ENCODE data around the gene MGAT5. TPM values are rescaled to one million over a fixed set of nuclear protein-coding genes. Genes with fewer than 3 reads are reported as not detected.

The MGAT5 gene
- total and polyA plus RNA-seq, 2 donors = 17.0 to 49.4 TPM

- no peaks in the 10 kb centered on the region for H3K36me3 ChIP-seq (ENCODE audit: insufficient read depth)
- no peak overlapping the region for H3K27ac ChIP-seq (ENCODE audit: low read depth)
- no peaks in the 10 kb centered on the region for H3K4me1 ChIP-seq (ENCODE audit: insufficient read depth)
- no peak overlapping the region for H3K4me3 ChIP-seq (ENCODE audit: low read depth, low read length)
- WGBS = 50% methylated on average over 8 of the region's 8 CpGs
- peak; percentile 68 for DNase-seq (ENCODE audit: extremely low spot score)
Observed at GRCh38 chr2:134411828-134412638, 158.2 kb downstream of the MGAT5 start.

- no peak overlapping the region for H3K4me3 ChIP-seq (ENCODE audit: low read depth, low read length)
- H3K27ac ChIP-seq (ENCODE audit: low read depth) = no peak overlapping the region
- no peaks in the 10 kb centered on the region for H3K4me1 ChIP-seq (ENCODE audit: insufficient read depth)
- DNase-seq (ENCODE audit: extremely low spot score) = no peak
- WGBS = 90% methylated on average over 8 of the region's 8 CpGs
- no peaks in the 10 kb centered on the region for H3K36me3 ChIP-seq (ENCODE audit: insufficient read depth)
Observed at GRCh38 chr2:134412639-134412999, 158.7 kb downstream of the MGAT5 start.

- Histone ChIP-seq H3K27ac (ENCODE audit: low read depth) (no peak overlapping the region), H3K4me3 (ENCODE audit: low read depth, low read length) (no peak overlapping the region), H3K4me1 (ENCODE audit: insufficient read depth) (no peaks in the 10 kb centered on the region), H3K36me3 (ENCODE audit: insufficient read depth) (no peaks in the 10 kb centered on the region)
- DNase-seq (ENCODE audit: extremely low spot score) = no peak
- WGBS = 59% methylated on average over 1 of the region's 1 CpG
Observed at GRCh38 chr2:134413430-134413829, 159.6 kb downstream of the MGAT5 start.

GRCh38 chr2:134413912-134414311 is 160.0 kb downstream of the MGAT5 start:
- no peaks in the 10 kb centered on the region for H3K36me3 ChIP-seq (ENCODE audit: insufficient read depth)
- WGBS = 82% methylated on average over 2 of the region's 2 CpGs

GRCh38 chr2:134416018-134416417 is 162.1 kb downstream of the MGAT5 start:
- WGBS = 80% methylated on average over 2 of the region's 2 CpGs
- Histone ChIP-seq H3K4me3 (ENCODE audit: low read depth, low read length) (no peak overlapping the region), H3K27ac (ENCODE audit: low read depth) (no peak overlapping the region), H3K4me1 (ENCODE audit: insufficient read depth) (no peaks in the 10 kb centered on the region), H3K36me3 (ENCODE audit: insufficient read depth) (no peaks in the 10 kb centered on the region)
- DNase-seq (ENCODE audit: extremely low spot score) = no peak

More at GRCh38 chr2:134413912-134414311, 160.0 kb downstream of the MGAT5 start:
- H3K27ac ChIP-seq (ENCODE audit: low read depth) = no peak overlapping the region
- no peak overlapping the region for H3K4me3 ChIP-seq (ENCODE audit: low read depth, low read length)
- DNase-seq (ENCODE audit: extremely low spot score) = no peak
- H3K4me1 ChIP-seq (ENCODE audit: insufficient read depth) = no peaks in the 10 kb centered on the region

- no peak for DNase-seq (ENCODE audit: extremely low spot score)
- WGBS = 94% methylated on average over 1 of the region's 1 CpG
Observed at GRCh38 chr2:134416637-134417036, 162.8 kb downstream of the MGAT5 start.

GRCh38 chr2:134417968-134418582 is 164.2 kb downstream of the MGAT5 start:
- 88% methylated on average over 5 of the region's 5 CpGs for WGBS
- Histone ChIP-seq H3K4me3 (ENCODE audit: low read depth, low read length) (no peak overlapping the region), H3K36me3 (ENCODE audit: insufficient read depth) (no peaks in the 10 kb centered on the region), H3K4me1 (ENCODE audit: insufficient read depth) (no peaks in the 10 kb centered on the region), H3K27ac (ENCODE audit: low read depth) (no peak overlapping the region)
- no peak for DNase-seq (ENCODE audit: extremely low spot score)

More at GRCh38 chr2:134416637-134417036, 162.8 kb downstream of the MGAT5 start:
- no peaks in the 10 kb centered on the region for H3K36me3 ChIP-seq (ENCODE audit: insufficient read depth)
- no peak overlapping the region for H3K27ac ChIP-seq (ENCODE audit: low read depth)
- no peak overlapping the region for H3K4me3 ChIP-seq (ENCODE audit: low read depth, low read length)
- H3K4me1 ChIP-seq (ENCODE audit: insufficient read depth) = no peaks in the 10 kb centered on the region

- 82% methylated on average over 7 of the region's 7 CpGs for WGBS
- no peak for DNase-seq (ENCODE audit: extremely low spot score)
- no peak overlapping the region for H3K27ac ChIP-seq (ENCODE audit: low read depth)
Observed at GRCh38 chr2:134420259-134420658, 166.4 kb downstream of the MGAT5 start.

GRCh38 chr2:134420920-134421319 is 167.0 kb downstream of the MGAT5 start:
- Histone ChIP-seq H3K4me1 (ENCODE audit: insufficient read depth) (no peaks in the 10 kb centered on the region), H3K4me3 (ENCODE audit: low read depth, low read length) (no peak overlapping the region), H3K27ac (ENCODE audit: low read depth) (no peak overlapping the region), H3K36me3 (ENCODE audit: insufficient read depth) (no peaks in the 10 kb centered on the region)
- WGBS = 80% methylated on average over 3 of the region's 3 CpGs
- DNase-seq (ENCODE audit: extremely low spot score) = no peak

More at GRCh38 chr2:134420259-134420658, 166.4 kb downstream of the MGAT5 start:
- Histone ChIP-seq H3K4me3 (ENCODE audit: low read depth, low read length) (no peak overlapping the region), H3K36me3 (ENCODE audit: insufficient read depth) (no peaks in the 10 kb centered on the region), H3K4me1 (ENCODE audit: insufficient read depth) (no peaks in the 10 kb centered on the region)

- Histone ChIP-seq H3K36me3 (ENCODE audit: insufficient read depth) (no peaks in the 10 kb centered on the region), H3K27ac (ENCODE audit: low read depth) (no peak overlapping the region), H3K4me3 (ENCODE audit: low read depth, low read length) (no peak overlapping the region), H3K4me1 (ENCODE audit: insufficient read depth) (no peaks in the 10 kb centered on the region)
- no peak for DNase-seq (ENCODE audit: extremely low spot score)
- 81% methylated on average over 7 of the region's 7 CpGs for WGBS
Observed at GRCh38 chr2:134421556-134422328, 167.9 kb downstream of the MGAT5 start.

GRCh38 chr2:134425724-134426496 is 172.0 kb downstream of the MGAT5 start:
- WGBS = 91% methylated on average over 6 of the region's 6 CpGs
- Histone ChIP-seq H3K27ac (ENCODE audit: low read depth) (no peak overlapping the region), H3K4me1 (ENCODE audit: insufficient read depth) (no peaks in the 10 kb centered on the region), H3K36me3 (ENCODE audit: insufficient read depth) (no peaks in the 10 kb centered on the region), H3K4me3 (ENCODE audit: low read depth, low read length) (no peak overlapping the region)
- no peak for DNase-seq (ENCODE audit: extremely low spot score)

GRCh38 chr2:134426721-134427120 is 172.8 kb downstream of the MGAT5 start:
- Histone ChIP-seq H3K27ac (ENCODE audit: low read depth) (no peak overlapping the region), H3K4me3 (ENCODE audit: low read depth, low read length) (no peak overlapping the region), H3K36me3 (ENCODE audit: insufficient read depth) (no peaks in the 10 kb centered on the region), H3K4me1 (ENCODE audit: insufficient read depth) (no peaks in the 10 kb centered on the region)
- WGBS = 93% methylated on average over 3 of the region's 3 CpGs
- DNase-seq (ENCODE audit: extremely low spot score) = no peak

GRCh38 chr2:134429886-134430285 is 176.0 kb downstream of the MGAT5 start:
- WGBS = 86% methylated on average over 4 of the region's 4 CpGs
- H3K4me3 ChIP-seq (ENCODE audit: low read depth, low read length) = no peak overlapping the region
- no peak overlapping the region for H3K27ac ChIP-seq (ENCODE audit: low read depth)
- H3K36me3 ChIP-seq (ENCODE audit: insufficient read depth) = no peaks in the 10 kb centered on the region
- no peak for DNase-seq (ENCODE audit: extremely low spot score)
- H3K4me1 ChIP-seq (ENCODE audit: insufficient read depth) = no peaks in the 10 kb centered on the region
